H9 (cell line): ENCODE data around the gene FCRL2. TPM values are rescaled to one million over a fixed set of nuclear protein-coding genes. Genes with fewer than 3 reads are reported as not detected.
A peak's percentile ranks its signal among the peaks of the same experiment; 100 is the strongest.

Source experiments
- DNase-seq: peaks from one replicate; pipeline ENCODE4 v3.0.0-alpha.2; 2017
- H2AFZ ChIP-seq: one replicate; pipeline ENCODE4 v1.6.1; 2013; ENCODE audit warnings: mild to moderate bottlenecking, low read length, control low read depth, moderate library complexity
- H2AK5ac ChIP-seq: 2 replicates; pipeline ENCODE4 v1.6.1; 2013; ENCODE audit warnings: low read length, control low read depth, mixed read lengths; ENCODE audit not compliant: insufficient read length
- H2BK120ac ChIP-seq: one replicate; pipeline ENCODE4 v1.6.1; 2013; ENCODE audit warnings: low read depth, mild to moderate bottlenecking, low read length, control low read depth, inconsistent platforms; ENCODE audit not compliant: poor library complexity, severe bottlenecking
- H2BK12ac ChIP-seq: 2 replicates; pipeline ENCODE4 v1.6.1; 2013; ENCODE audit warnings: low read length, control low read depth, mixed read lengths, low read depth; ENCODE audit not compliant: insufficient read length
- H2BK15ac ChIP-seq: 2 replicates; pipeline ENCODE4 v1.6.1; 2013; ENCODE audit warnings: low read depth, low read length, control low read depth
- H2BK20ac ChIP-seq: one replicate; pipeline ENCODE4 v1.6.1; 2013; ENCODE audit warnings: low read depth, mild to moderate bottlenecking, low read length, control low read depth, inconsistent platforms; ENCODE audit not compliant: poor library complexity, severe bottlenecking
- H2BK5ac ChIP-seq: 2 replicates; pipeline ENCODE4 v1.6.1; 2013; ENCODE audit warnings: low read length, control low read depth, mixed read lengths; ENCODE audit not compliant: insufficient read length
- H3K14ac ChIP-seq: 2 replicates; pipeline ENCODE4 v1.6.1; 2013; ENCODE audit warnings: low read length, control low read depth; ENCODE audit not compliant: insufficient read depth
- H3K18ac ChIP-seq: 2 replicates; pipeline ENCODE4 v1.6.1; 2013; ENCODE audit warnings: low read depth, mild to moderate bottlenecking, mixed read lengths, low read length, control low read depth; ENCODE audit not compliant: insufficient read length
- H3K23ac ChIP-seq: 2 replicates; pipeline ENCODE4 v1.6.1; 2013; ENCODE audit warnings: low read length, control low read depth, mixed read lengths, low read depth; ENCODE audit not compliant: insufficient read length
- H3K23me2 ChIP-seq: 2 replicates; pipeline ENCODE4 v1.6.1; 2013; ENCODE audit warnings: low read depth, mild to moderate bottlenecking, mixed read lengths, low read length, control low read depth; ENCODE audit not compliant: insufficient read length, poor library complexity, severe bottlenecking
- H3K27ac ChIP-seq: 2 replicates; pipeline ENCODE4 v1.5.1; 2013; ENCODE audit warnings: low read length, control low read depth, mixed read lengths, low read depth; ENCODE audit not compliant: insufficient read length
- H3K27me3 ChIP-seq: 2 replicates; pipeline ENCODE4 v1.6.1; 2013; ENCODE audit warnings: low read length, control low read depth, inconsistent platforms; ENCODE audit not compliant: insufficient read depth
- H3K4ac ChIP-seq: 2 replicates; pipeline ENCODE4 v1.6.1; 2013; ENCODE audit warnings: low read depth, mild to moderate bottlenecking, control low read depth, inconsistent platforms, low read length, moderate library complexity
- H3K4me1 ChIP-seq: 2 replicates; pipeline ENCODE4 v1.6.1; 2013; ENCODE audit warnings: low read length, control low read depth, inconsistent platforms; ENCODE audit not compliant: insufficient read depth
- H3K4me2 ChIP-seq: 2 replicates; pipeline ENCODE4 v1.6.1; 2013; ENCODE audit warnings: low read length, control low read depth, mixed read lengths; ENCODE audit not compliant: insufficient read length, insufficient read depth
- H3K56ac ChIP-seq: 2 replicates; pipeline ENCODE4 v1.6.1; 2013; ENCODE audit warnings: low read depth, mild to moderate bottlenecking, mixed read lengths, low read length, control low read depth; ENCODE audit not compliant: insufficient read length
- H3K79me1 ChIP-seq: 2 replicates; pipeline ENCODE4 v1.6.1; 2013; ENCODE audit warnings: low read depth, mild to moderate bottlenecking, moderate library complexity, low read length, control low read depth, inconsistent platforms; ENCODE audit not compliant: insufficient read depth, poor library complexity, severe bottlenecking
- H3K79me2 ChIP-seq: 2 replicates; pipeline ENCODE4 v1.6.1; 2013; ENCODE audit warnings: low read length, control low read depth, inconsistent platforms; ENCODE audit not compliant: insufficient read depth
- H3K9ac ChIP-seq: 2 replicates; pipeline ENCODE4 v1.6.1; 2013; ENCODE audit warnings: low read length, control low read depth, mixed read lengths; ENCODE audit not compliant: insufficient read length; ENCODE audit errors: extremely low read depth
- H3K9me3 ChIP-seq: one replicate; pipeline ENCODE4 v1.6.1; 2013; ENCODE audit warnings: low read depth, low read length, inconsistent platforms; ENCODE audit not compliant: control insufficient read depth
- H3T11ph ChIP-seq: one replicate; pipeline ENCODE4 v1.6.1; 2013; ENCODE audit warnings: mild to moderate bottlenecking, low read length, control low read depth, inconsistent platforms
- H4K20me1 ChIP-seq: one replicate; pipeline ENCODE4 v1.6.1; 2013; ENCODE audit not compliant: control insufficient read depth, insufficient read length, insufficient read depth
- H4K5ac ChIP-seq: 2 replicates; pipeline ENCODE4 v1.6.1; 2013; ENCODE audit warnings: low read depth, mild to moderate bottlenecking, mixed read lengths, low read length, control low read depth; ENCODE audit not compliant: insufficient read length
- H4K8ac ChIP-seq: replicated peaks from 2 replicates; pipeline ENCODE4 v1.6.1; 2013; ENCODE audit warnings: low read length, control low read depth, mixed read lengths, low read depth; ENCODE audit not compliant: insufficient read length
- H4K91ac ChIP-seq: 2 replicates; pipeline ENCODE4 v1.6.1; 2013; ENCODE audit warnings: low read depth, mild to moderate bottlenecking, moderate library complexity, mixed read lengths, low read length, control low read depth; ENCODE audit not compliant: insufficient read length
- H3K27ac Mint-ChIP-seq, 3 experiments: 2 replicates in 2 of 3; 3 replicates in 1 of 3; pipeline ENCODE4 v1.8.0; 2020 to 2021; ENCODE audit warnings: mixed read lengths in 3 of 3, mild to moderate bottlenecking in 1 of 3, moderate library complexity in 1 of 3
- H3K27me3 Mint-ChIP-seq: 2 replicates; pipeline ENCODE4 v1.8.0; 2021; ENCODE audit warnings: low read depth, mild to moderate bottlenecking, moderate library complexity, mixed read lengths
- H3K36me3 Mint-ChIP-seq, 3 experiments: 2 replicates in 2 of 3; 3 replicates in 1 of 3; pipeline ENCODE4 v1.8.0; 2020 to 2021; ENCODE audit warnings: low read depth in 3 of 3, mixed read lengths in 3 of 3; ENCODE audit not compliant: insufficient read depth in 1 of 3
- H3K4me1 Mint-ChIP-seq, 2 experiments: 2 replicates each; pipeline ENCODE4 v1.8.0; 2020; ENCODE audit warnings: mixed read lengths in 2 of 2
- H3K4me3 Mint-ChIP-seq, 2 experiments: 2 replicates in 1 of 2; 3 replicates in 1 of 2; pipeline ENCODE4 v1.8.0; 2020 to 2021; ENCODE audit warnings: mild to moderate bottlenecking in 2 of 2, mixed read lengths in 2 of 2, moderate library complexity in 1 of 2
- H3K9me3 Mint-ChIP-seq, 2 experiments: 2 replicates in 1 of 2; 3 replicates in 1 of 2; pipeline ENCODE4 v1.8.0; 2020; ENCODE audit warnings: mild to moderate bottlenecking in 2 of 2, mixed read lengths in 2 of 2, moderate library complexity in 1 of 2
- CTCF ChIP-seq: fragments of 200-600 bp; sonication (generic); conservative IDR thresholded peaks from 3 replicates; pipeline ENCODE4 v1.8.0; 2021; ENCODE audit warnings: antibody characterized with exemption, mild to moderate bottlenecking
- WGBS: extraction: QIAGEN DNeasy Blood & Tissue Kit; methylation state at CpG from one replicate; pipeline ENCODE4 v1.1.7; 2013; ENCODE audit warnings: missing lambda C conversion rate, low lambda C conversion rate, mixed read lengths; ENCODE audit not compliant: insufficient read length; ENCODE audit errors: extremely low coverage; 5-methylcytosine and 5-hydroxymethylcytosine counted together
- total RNA-seq: library from RNA; stranded (reverse); gene quantifications from 2 replicates; pipeline ENCODE4 v1.2.1, GENCODE V29; 2021

FCRL2 gene
- total RNA-seq, 1 experiment from 2014 or later = not detected

- Histone ChIP-seq H2AFZ (no peak overlapping the region), H2AK5ac (no peak overlapping the region)
- peak; percentile 65 for DNase-seq
Measured at GRCh38 chr1:157773493-157774350, 3.2 kb downstream of the FCRL2 start.

More at GRCh38 chr1:157773493-157774350, 3.2 kb downstream of the FCRL2 start:
- Histone ChIP-seq H2BK12ac (no peak overlapping the region), H3K4me1 (no peaks in the 10 kb centered on the region; the same call in 1 of the 2 replicates), H3K4ac (no peak overlapping the region), H2BK15ac (no peak overlapping the region), H2BK20ac (no peak overlapping the region), H3T11ph (no peak overlapping the region), H3K79me1 (no peaks in the 10 kb centered on the region), H3K18ac (no peak overlapping the region), H3K9ac (no peak overlapping the region), H3K4me2 (no peak overlapping the region), H3K79me2 (no peaks in the 10 kb centered on the region), H3K9me3 (no peaks in the 10 kb centered on the region), H4K20me1 (no peaks in the 10 kb centered on the region), H3K27me3 (no peaks in the 10 kb centered on the region), H4K8ac (no peak overlapping the region), H2BK120ac (no peak overlapping the region), H3K23ac (no peak overlapping the region), H3K14ac (no peak overlapping the region), H3K56ac (no peak overlapping the region), H3K23me2 (no peaks in the 10 kb centered on the region), H4K91ac (no peak overlapping the region), H3K27ac (no peak overlapping the region), H4K5ac (no peak overlapping the region), H2BK5ac (no peak overlapping the region)
- Mint-ChIP-seq H3K4me3 (no peak overlapping the region), H3K36me3 (no peaks in the 10 kb centered on the region), H3K9me3 (no peaks in the 10 kb centered on the region), H3K27ac (no peak overlapping the region), H3K4me1 (peaks cover 3 to 5% of the 10 kb centered on the region in 2 experiments; a peak in 2 of 4 replicates), H3K27me3 (no peaks in the 10 kb centered on the region; the same call in 1 of the 2 replicates)
- no CpG with 5 or more reads among the region's 1 CpG for WGBS
- TF ChIP-seq CTCF = peak; percentile 74
